ENCODE data around the gene MCTP1. TPM values are rescaled to one million over a fixed set of nuclear protein-coding genes. Genes with fewer than 3 reads are reported as not detected.
"Not testable (repeated sequence)": the region's sequence is repeated elsewhere in the genome, so short reads cannot be mapped to it uniquely, and the experiment has no call there.

The MCTP1 gene
- total RNA-seq, 1 experiment from 2014 or later: 0.41 TPM

DNA sequence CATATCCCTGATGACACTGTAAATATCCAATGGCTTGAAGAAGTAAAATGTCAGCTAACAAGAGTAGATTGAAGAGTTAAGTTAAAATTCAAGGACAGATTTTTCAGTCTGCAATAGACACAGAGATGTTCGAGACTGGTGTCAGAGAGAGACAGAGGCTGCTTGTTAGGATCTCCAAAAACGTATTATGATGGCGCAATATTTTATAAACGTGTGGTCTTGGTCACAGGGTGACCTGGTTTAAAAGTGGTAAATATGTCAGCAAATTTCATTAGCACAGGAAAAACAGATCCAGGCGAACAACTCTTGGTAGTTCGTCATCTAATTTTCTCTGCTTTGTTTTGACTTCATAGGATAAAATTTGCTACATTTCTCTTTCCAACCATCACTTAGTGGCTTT lies 317.4 kb downstream of the MCTP1 start:
- no peaks in the 10 kb centered on the region for H4K20me1 ChIP-seq (ENCODE audit: insufficient read depth, low read depth, low read length)
- no peak overlapping the region for H3K4me3 ChIP-seq (ENCODE audit: low read length)
- H3K9me2 ChIP-seq (replicated peaks; ENCODE audit: insufficient read depth, low read length): no peaks in the 10 kb centered on the region
- DNase-seq: peak; percentile 37
- H2AFZ ChIP-seq (ENCODE audit: low read length): no peak overlapping the region
- H3K79me2 ChIP-seq (ENCODE audit: low read length): no peaks in the 10 kb centered on the region
- H3K4me1 ChIP-seq (ENCODE audit: low read length): no peaks in the 10 kb centered on the region
- H3K36me3 ChIP-seq (ENCODE audit: insufficient read depth, low read length): no peaks in the 10 kb centered on the region
- no peak overlapping the region for H3K27ac ChIP-seq (ENCODE audit: low read length)
- H3K27me3 ChIP-seq (ENCODE audit: low read length): no peaks in the 10 kb centered on the region
- no peak overlapping the region for H3K4me2 ChIP-seq (ENCODE audit: low read depth, low read length, poor library complexity, severe bottlenecking)
- H3K9me3 ChIP-seq (ENCODE audit: low read length): no peaks in the 10 kb centered on the region
- no peak overlapping the region for H3K9ac ChIP-seq (ENCODE audit: low read length)

DNA sequence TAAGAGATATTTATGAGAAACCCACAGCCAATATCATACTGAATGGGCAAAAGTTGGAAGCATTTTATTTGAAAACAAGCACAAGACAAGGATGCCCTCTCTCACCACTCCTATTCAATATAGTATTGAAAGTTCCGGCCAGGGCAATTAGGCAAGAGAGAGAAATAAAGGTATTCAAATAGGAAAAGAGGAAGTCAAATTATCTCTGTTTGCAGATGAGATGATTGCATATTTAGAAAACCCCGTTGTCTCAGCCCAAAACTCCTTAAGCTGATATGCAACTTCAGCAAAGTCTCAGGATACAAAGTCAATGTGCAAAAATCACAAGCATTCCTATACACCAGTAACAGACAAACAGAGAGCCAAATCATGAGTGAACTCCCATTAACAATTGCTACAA lies 325.6 kb downstream of the MCTP1 start:
- H3K27ac ChIP-seq (ENCODE audit: low read length); H4K20me1 ChIP-seq (ENCODE audit: insufficient read depth, low read depth, low read length); H3K36me3 ChIP-seq (ENCODE audit: insufficient read depth, low read length): not testable (repeated sequence)

DNA sequence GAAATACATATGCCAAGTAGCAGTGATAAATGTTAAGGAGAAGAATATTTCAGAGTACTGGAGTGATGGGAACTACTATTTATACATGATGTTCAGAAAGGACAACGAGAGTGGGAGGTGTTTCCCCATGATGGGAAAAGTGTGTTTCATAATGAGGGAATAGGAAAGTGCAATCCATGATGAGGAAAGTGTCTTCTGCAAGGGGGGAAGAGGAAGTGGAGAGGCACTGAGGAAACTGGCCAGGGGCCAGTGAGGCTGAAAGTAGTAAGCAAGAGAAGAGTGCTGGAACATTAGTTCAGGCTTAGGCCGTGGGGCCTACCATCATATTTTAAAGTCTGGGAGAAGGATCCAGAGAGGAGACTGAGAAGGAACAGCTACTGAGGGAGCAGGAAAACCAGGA lies 339.2 kb downstream of the MCTP1 start:
- H3K4me2 ChIP-seq (ENCODE audit: low read depth, low read length, poor library complexity, severe bottlenecking): no peak overlapping the region
- H3K79me2 ChIP-seq (ENCODE audit: low read length): no peaks in the 10 kb centered on the region
- H3K9ac ChIP-seq (ENCODE audit: low read length): no peak overlapping the region
- no peaks in the 10 kb centered on the region for H3K9me2 ChIP-seq (replicated peaks; ENCODE audit: insufficient read depth, low read length)
- no peaks in the 10 kb centered on the region for H3K36me3 ChIP-seq (ENCODE audit: insufficient read depth, low read length)
- no peaks in the 10 kb centered on the region for H3K9me3 ChIP-seq (ENCODE audit: low read length)
- H3K4me3 ChIP-seq (ENCODE audit: low read length): no peak overlapping the region
- no peaks in the 10 kb centered on the region for H4K20me1 ChIP-seq (ENCODE audit: insufficient read depth, low read depth, low read length)
- no peaks in the 10 kb centered on the region for H3K27me3 ChIP-seq (ENCODE audit: low read length)
- no peaks in the 10 kb centered on the region for H3K4me1 ChIP-seq (ENCODE audit: low read length)
- no peak overlapping the region for H2AFZ ChIP-seq (ENCODE audit: low read length)
- H3K27ac ChIP-seq (ENCODE audit: low read length): no peak overlapping the region
- DNase-seq: no peak

More for the DNA sequence above, 325.6 kb downstream of the MCTP1 start:
- not testable (repeated sequence) for H3K27me3 ChIP-seq (ENCODE audit: low read length); H3K9ac ChIP-seq (ENCODE audit: low read length); H3K79me2 ChIP-seq (ENCODE audit: low read length); H3K4me3 ChIP-seq (ENCODE audit: low read length); H3K9me2 ChIP-seq (replicated peaks; ENCODE audit: insufficient read depth, low read length); H3K4me1 ChIP-seq (ENCODE audit: low read length); H3K4me2 ChIP-seq (ENCODE audit: low read depth, low read length, poor library complexity, severe bottlenecking); DNase-seq; H3K9me3 ChIP-seq (ENCODE audit: low read length); H2AFZ ChIP-seq (ENCODE audit: low read length)

DNA sequence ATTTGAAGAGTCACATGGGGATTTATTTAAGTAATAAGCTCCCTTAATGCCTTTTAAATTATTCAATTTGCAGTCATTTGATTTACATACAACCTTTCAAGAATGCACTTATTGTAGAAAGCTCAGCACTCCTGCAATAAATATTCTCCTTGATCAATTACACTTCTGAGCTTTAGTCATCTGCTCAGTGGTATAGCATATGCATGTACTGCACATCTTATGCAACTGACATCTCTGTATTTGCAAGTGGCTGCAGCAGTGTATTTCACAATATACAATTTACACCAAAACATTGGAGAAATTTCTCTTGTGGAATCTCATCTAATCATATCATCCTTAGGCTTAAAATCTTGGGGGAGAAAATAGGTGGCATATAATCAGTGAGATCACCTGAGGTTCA lies 340.7 kb downstream of the MCTP1 start:
- Histone ChIP-seq H4K20me1 (ENCODE audit: insufficient read depth, low read depth, low read length) (no peaks in the 10 kb centered on the region), H3K36me3 (ENCODE audit: insufficient read depth, low read length) (no peaks in the 10 kb centered on the region), H3K79me2 (ENCODE audit: low read length) (no peaks in the 10 kb centered on the region), H3K9me2 (replicated peaks; ENCODE audit: insufficient read depth, low read length) (no peaks in the 10 kb centered on the region), H2AFZ (ENCODE audit: low read length) (no peak overlapping the region), H3K4me3 (ENCODE audit: low read length) (no peak overlapping the region), H3K4me2 (ENCODE audit: low read depth, low read length, poor library complexity, severe bottlenecking) (no peak overlapping the region), H3K27ac (ENCODE audit: low read length) (no peak overlapping the region), H3K27me3 (ENCODE audit: low read length) (no peaks in the 10 kb centered on the region), H3K9ac (ENCODE audit: low read length) (no peak overlapping the region), H3K9me3 (ENCODE audit: low read length) (no peaks in the 10 kb centered on the region), H3K4me1 (ENCODE audit: low read length) (no peaks in the 10 kb centered on the region)
- DNase-seq: no peak

DNA sequence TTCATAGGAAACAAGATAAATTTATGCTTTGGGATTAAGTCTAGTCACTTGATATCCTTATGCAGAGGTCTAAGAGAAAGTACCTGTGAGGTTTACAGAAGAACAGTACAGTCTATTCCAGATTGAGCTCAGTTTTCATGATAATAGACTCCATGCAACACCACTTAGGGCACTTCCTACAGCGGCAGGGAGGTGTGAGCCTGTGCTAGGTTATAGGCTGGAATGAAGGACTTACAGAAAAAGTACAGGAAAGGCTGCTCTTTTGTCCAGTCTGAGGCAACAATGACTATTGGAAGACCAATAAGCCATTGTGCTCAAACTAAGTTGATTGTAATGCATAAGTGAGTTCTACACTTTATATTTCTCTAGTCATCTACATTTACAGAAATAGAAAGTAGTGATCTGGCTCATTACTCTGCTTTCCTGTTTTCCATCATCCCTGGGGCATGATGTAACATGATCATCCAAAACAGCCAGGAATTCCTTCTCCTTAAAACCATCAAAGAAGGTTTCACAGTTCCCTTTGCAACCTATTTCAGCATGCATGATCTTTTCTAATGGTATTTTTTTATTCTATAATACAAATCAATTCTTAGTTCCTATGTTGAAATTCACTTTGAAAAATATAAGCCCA lies 343.7 kb downstream of the MCTP1 start:
- H3K4me3 ChIP-seq (ENCODE audit: low read length): no peak overlapping the region
- H3K36me3 ChIP-seq (ENCODE audit: insufficient read depth, low read length): no peaks in the 10 kb centered on the region
- H3K9me2 ChIP-seq (replicated peaks; ENCODE audit: insufficient read depth, low read length): no peaks in the 10 kb centered on the region
- no peak for DNase-seq
- no peak overlapping the region for H3K9ac ChIP-seq (ENCODE audit: low read length)
- no peaks in the 10 kb centered on the region for H3K79me2 ChIP-seq (ENCODE audit: low read length)
- H4K20me1 ChIP-seq (ENCODE audit: insufficient read depth, low read depth, low read length): no peaks in the 10 kb centered on the region
- H2AFZ ChIP-seq (ENCODE audit: low read length): no peak overlapping the region
- H3K4me1 ChIP-seq (ENCODE audit: low read length): no peaks in the 10 kb centered on the region
- no peak overlapping the region for H3K27ac ChIP-seq (ENCODE audit: low read length)
- no peak overlapping the region for H3K4me2 ChIP-seq (ENCODE audit: low read depth, low read length, poor library complexity, severe bottlenecking)
- no peaks in the 10 kb centered on the region for H3K9me3 ChIP-seq (ENCODE audit: low read length)
- no peaks in the 10 kb centered on the region for H3K27me3 ChIP-seq (ENCODE audit: low read length)

DNA sequence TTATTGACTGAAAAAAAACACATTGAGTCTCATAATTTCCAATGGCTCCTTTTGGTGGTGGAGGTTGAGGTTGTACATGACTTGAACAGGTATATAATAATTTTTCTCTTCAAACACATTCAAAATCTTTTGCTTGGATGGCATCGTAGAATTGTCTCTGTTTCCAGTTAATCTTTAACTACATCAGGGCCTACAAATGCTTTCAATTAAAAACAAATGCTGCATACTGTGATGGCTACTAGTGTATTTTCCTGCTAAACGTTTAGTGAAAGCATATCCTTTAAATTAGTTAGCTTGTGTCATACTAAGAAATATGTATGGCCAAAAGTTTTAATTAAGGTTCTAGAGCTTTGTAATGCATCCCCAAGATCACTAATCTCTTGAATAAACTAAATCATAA lies 352.6 kb downstream of the MCTP1 start:
- Histone ChIP-seq H3K79me2 (ENCODE audit: low read length) (no peaks in the 10 kb centered on the region), H3K4me1 (ENCODE audit: low read length) (no peaks in the 10 kb centered on the region), H3K9me3 (ENCODE audit: low read length) (no peaks in the 10 kb centered on the region), H3K27me3 (ENCODE audit: low read length) (no peaks in the 10 kb centered on the region), H3K9me2 (replicated peaks; ENCODE audit: insufficient read depth, low read length) (no peaks in the 10 kb centered on the region), H3K4me2 (ENCODE audit: low read depth, low read length, poor library complexity, severe bottlenecking) (no peak overlapping the region), H3K9ac (ENCODE audit: low read length) (no peak overlapping the region), H2AFZ (ENCODE audit: low read length) (no peak overlapping the region), H4K20me1 (ENCODE audit: insufficient read depth, low read depth, low read length) (no peaks in the 10 kb centered on the region), H3K4me3 (ENCODE audit: low read length) (no peak overlapping the region), H3K36me3 (ENCODE audit: insufficient read depth, low read length) (no peaks in the 10 kb centered on the region), H3K27ac (ENCODE audit: low read length) (no peak overlapping the region)
- DNase-seq: no peak

DNA sequence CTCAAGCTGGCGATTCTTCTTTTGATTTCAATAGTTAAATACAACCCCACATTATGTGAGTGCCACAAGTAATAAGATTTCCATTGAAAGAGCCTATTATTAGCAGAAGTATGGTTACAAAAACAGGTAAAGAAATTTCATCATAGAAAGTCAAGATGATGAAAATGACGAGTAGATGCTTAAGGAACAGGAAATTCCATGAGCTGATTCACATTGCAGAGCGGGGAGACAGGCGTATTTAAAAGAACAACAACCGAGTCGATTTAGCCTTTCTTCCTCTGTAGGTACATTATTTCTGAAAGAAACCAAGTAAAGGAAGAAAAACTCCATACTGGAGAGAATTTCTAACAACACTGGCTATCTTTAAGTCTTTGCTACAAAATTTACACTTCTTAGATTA lies 356.0 kb downstream of the MCTP1 start:
- no peak for DNase-seq
- Histone ChIP-seq H3K4me1 (ENCODE audit: low read length) (no peaks in the 10 kb centered on the region), H3K9ac (ENCODE audit: low read length) (no peak overlapping the region), H3K4me2 (ENCODE audit: low read depth, low read length, poor library complexity, severe bottlenecking) (no peak overlapping the region), H3K9me3 (ENCODE audit: low read length) (no peaks in the 10 kb centered on the region), H3K27ac (ENCODE audit: low read length) (no peak overlapping the region), H3K9me2 (replicated peaks; ENCODE audit: insufficient read depth, low read length) (no peaks in the 10 kb centered on the region), H3K79me2 (ENCODE audit: low read length) (no peaks in the 10 kb centered on the region), H2AFZ (ENCODE audit: low read length) (no peak overlapping the region), H4K20me1 (ENCODE audit: insufficient read depth, low read depth, low read length) (no peaks in the 10 kb centered on the region), H3K4me3 (ENCODE audit: low read length) (no peak overlapping the region), H3K36me3 (ENCODE audit: insufficient read depth, low read length) (no peaks in the 10 kb centered on the region), H3K27me3 (ENCODE audit: low read length) (no peaks in the 10 kb centered on the region)

DNA sequence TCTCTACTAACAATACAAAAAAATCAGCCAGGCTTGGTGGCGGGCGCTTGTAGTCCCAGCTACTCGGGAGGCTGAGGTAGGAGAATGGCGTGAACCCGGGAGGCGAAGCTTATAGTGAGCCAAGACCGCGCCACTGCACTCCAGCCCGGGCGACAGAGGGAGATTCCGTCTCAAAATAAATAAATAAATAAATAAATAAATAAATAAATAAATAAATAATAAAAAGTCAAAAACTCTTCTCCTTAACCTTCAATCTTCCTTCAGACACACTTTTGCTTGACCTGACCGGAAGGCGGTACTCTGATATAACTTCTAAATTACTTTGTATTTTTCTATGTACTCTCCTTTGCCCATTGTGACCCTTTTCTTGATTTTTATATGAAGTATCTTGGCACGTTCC lies 364.3 kb downstream of the MCTP1 start:
- H4K20me1 ChIP-seq (ENCODE audit: insufficient read depth, low read depth, low read length): 0 out of 2 replicates have a peak, but pooled peaks cover 3% of the 10 kb centered on the region

DNA sequence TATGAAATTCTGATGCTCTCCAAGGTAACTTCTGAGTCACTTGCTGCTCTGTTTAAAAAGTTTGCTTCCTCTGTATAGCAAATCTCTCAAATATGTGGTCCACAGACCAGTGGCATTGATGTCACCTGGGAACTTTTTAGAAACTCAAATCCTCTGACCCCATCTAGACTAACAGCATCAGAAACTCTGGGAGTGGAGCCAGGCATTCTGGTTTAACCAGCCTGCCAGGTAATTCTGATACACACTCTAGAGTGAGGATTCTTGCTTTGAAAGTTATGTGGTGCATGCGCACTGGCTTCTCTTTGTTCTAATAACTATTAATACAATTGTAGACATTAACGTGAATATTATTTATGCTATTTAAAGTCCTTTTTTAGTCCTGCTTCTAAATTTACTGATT lies 368.3 kb downstream of the MCTP1 start:
- Histone ChIP-seq H3K9ac (ENCODE audit: low read length) (no peak overlapping the region), H4K20me1 (ENCODE audit: insufficient read depth, low read depth, low read length) (no peaks in the 10 kb centered on the region), H3K9me2 (replicated peaks; ENCODE audit: insufficient read depth, low read length) (no peaks in the 10 kb centered on the region), H3K36me3 (ENCODE audit: insufficient read depth, low read length) (no peaks in the 10 kb centered on the region), H3K4me2 (ENCODE audit: low read depth, low read length, poor library complexity, severe bottlenecking) (no peak overlapping the region), H3K79me2 (ENCODE audit: low read length) (no peaks in the 10 kb centered on the region), H3K9me3 (ENCODE audit: low read length) (no peaks in the 10 kb centered on the region), H3K4me1 (ENCODE audit: low read length) (no peaks in the 10 kb centered on the region), H3K27ac (ENCODE audit: low read length) (no peak overlapping the region), H3K27me3 (ENCODE audit: low read length) (no peaks in the 10 kb centered on the region), H3K4me3 (ENCODE audit: low read length) (no peak overlapping the region), H2AFZ (ENCODE audit: low read length) (no peak overlapping the region)
- no peak for DNase-seq

More for the DNA sequence above, 364.3 kb downstream of the MCTP1 start:
- no peaks in the 10 kb centered on the region for H3K27me3 ChIP-seq (ENCODE audit: low read length)
- H3K4me2 ChIP-seq (ENCODE audit: low read depth, low read length, poor library complexity, severe bottlenecking): no peak overlapping the region
- no peaks in the 10 kb centered on the region for H3K4me1 ChIP-seq (ENCODE audit: low read length)
- H3K4me3 ChIP-seq (ENCODE audit: low read length): no peak overlapping the region
- no peak overlapping the region for H2AFZ ChIP-seq (ENCODE audit: low read length)
- no peaks in the 10 kb centered on the region for H3K79me2 ChIP-seq (ENCODE audit: low read length)
- H3K9me3 ChIP-seq (ENCODE audit: low read length): no peaks in the 10 kb centered on the region
- H3K36me3 ChIP-seq (ENCODE audit: insufficient read depth, low read length): no peaks in the 10 kb centered on the region
- no peak for DNase-seq
- no peak overlapping the region for H3K27ac ChIP-seq (ENCODE audit: low read length)
- no peak overlapping the region for H3K9ac ChIP-seq (ENCODE audit: low read length)
- no peaks in the 10 kb centered on the region for H3K9me2 ChIP-seq (replicated peaks; ENCODE audit: insufficient read depth, low read length)

All from Karpas-422 (cell line).